Esophagus muscularis mucosa (tissue), 4 donors: ENCODE measurements around the gene SLC25A26.

ENCODE experiments used
- EP300 ChIP-seq: sonication (generic); formaldehyde crosslinking; IDR thresholded peaks from one replicate; pipeline ENCODE4 v1.6.1; 2017; ENCODE audit warnings: antibody characterized with exemption
- POLR2A ChIP-seq: fragments of 450-650 bp; IDR thresholded peaks from one replicate; pipeline ENCODE4 v1.6.1; 2017; ENCODE audit warnings: antibody characterized with exemption, moderate library complexity, mild to moderate bottlenecking, low read depth
- TF ChIP-seq, protein P1 (sequence below), 3 experiments: fragments of 200-600 bp in 2 of 3; fragments of 450-650 bp in 1 of 3; sonication (generic) in 2 of 3; IDR thresholded peaks; one replicate each; pipeline ENCODE4 v1.5.1; 2017 to 2019; ENCODE audit warnings: antibody characterized with exemption in 3 of 3, mild to moderate bottlenecking in 2 of 3, moderate library complexity in 1 of 3

DNA sequence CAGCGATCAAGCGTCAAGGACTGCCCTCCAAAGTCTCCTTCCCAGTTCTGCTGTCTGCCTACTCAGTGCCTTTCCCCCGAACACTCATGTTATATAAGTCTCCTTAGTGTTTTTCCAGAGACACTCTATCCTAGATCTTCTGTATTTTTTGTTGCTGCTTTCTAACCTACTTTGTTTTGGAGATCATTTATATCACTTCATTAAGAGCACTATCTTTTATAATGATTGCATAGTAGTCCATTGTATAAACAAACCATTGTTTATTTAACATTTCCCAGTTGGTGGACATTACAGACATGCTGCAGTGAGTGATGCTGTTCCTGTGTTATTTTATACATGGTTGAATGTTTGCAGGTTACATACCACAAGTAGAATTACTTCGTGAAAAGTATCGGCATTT lies 47.1 kb downstream of the SLC25A26 start:
- TF ChIP-seq, protein P1, sequence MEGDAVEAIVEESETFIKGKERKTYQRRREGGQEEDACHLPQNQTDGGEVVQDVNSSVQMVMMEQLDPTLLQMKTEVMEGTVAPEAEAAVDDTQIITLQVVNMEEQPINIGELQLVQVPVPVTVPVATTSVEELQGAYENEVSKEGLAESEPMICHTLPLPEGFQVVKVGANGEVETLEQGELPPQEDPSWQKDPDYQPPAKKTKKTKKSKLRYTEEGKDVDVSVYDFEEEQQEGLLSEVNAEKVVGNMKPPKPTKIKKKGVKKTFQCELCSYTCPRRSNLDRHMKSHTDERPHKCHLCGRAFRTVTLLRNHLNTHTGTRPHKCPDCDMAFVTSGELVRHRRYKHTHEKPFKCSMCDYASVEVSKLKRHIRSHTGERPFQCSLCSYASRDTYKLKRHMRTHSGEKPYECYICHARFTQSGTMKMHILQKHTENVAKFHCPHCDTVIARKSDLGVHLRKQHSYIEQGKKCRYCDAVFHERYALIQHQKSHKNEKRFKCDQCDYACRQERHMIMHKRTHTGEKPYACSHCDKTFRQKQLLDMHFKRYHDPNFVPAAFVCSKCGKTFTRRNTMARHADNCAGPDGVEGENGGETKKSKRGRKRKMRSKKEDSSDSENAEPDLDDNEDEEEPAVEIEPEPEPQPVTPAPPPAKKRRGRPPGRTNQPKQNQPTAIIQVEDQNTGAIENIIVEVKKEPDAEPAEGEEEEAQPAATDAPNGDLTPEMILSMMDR (IDR thresholded peaks at IDR 0.05) = no peak
- TF ChIP-seq EP300 (no peak), POLR2A (no peak)
